Type B pancreatic cell (in vitro differentiated cells): ENCODE data around the gene EML2. TPM values are rescaled to one million over a fixed set of nuclear protein-coding genes. Genes with fewer than 3 reads are reported as not detected.

Experiments
- DNase-seq: peaks from one replicate; pipeline ENCODE4 v3.0.0; 2021; ENCODE audit warnings: mixed read lengths; ENCODE audit not compliant: unreplicated experiment; ENCODE audit errors: extremely low spot score
- H3K27ac Mint-ChIP-seq: 2 replicates; pipeline ENCODE4 v1.8.0; 2021; ENCODE audit warnings: mild to moderate bottlenecking, mixed read lengths
- H3K27me3 Mint-ChIP-seq: 2 replicates; pipeline ENCODE4 v1.8.0; 2021; ENCODE audit warnings: mixed read lengths
- H3K36me3 Mint-ChIP-seq: 2 replicates; pipeline ENCODE4 v1.8.0; 2021; ENCODE audit warnings: mixed read lengths
- H3K4me1 Mint-ChIP-seq: one replicate; pipeline ENCODE4 v1.8.0; 2021; ENCODE audit warnings: mixed read lengths; ENCODE audit not compliant: unreplicated experiment
- H3K4me3 Mint-ChIP-seq: 2 replicates; pipeline ENCODE4 v1.8.0; 2021; ENCODE audit warnings: mild to moderate bottlenecking, mixed read lengths
- H3K9me3 Mint-ChIP-seq: 2 replicates; pipeline ENCODE4 v1.8.0; 2021; ENCODE audit warnings: mixed read lengths
- total RNA-seq: library from RNA; stranded (reverse); gene quantifications from 2 replicates; pipeline ENCODE4 v1.2.1, GENCODE V29; 2021; ENCODE audit warnings: low replicate concordance
- TF ChIP-seq, protein P1 (sequence below): fragments of 200-600 bp; sonication (generic); conservative IDR thresholded peaks from 2 replicates; pipeline ENCODE4 v1.5.0; 2021; ENCODE audit warnings: antibody characterized with exemption, mild to moderate bottlenecking

Gene EML2
- total RNA-seq, 1 donor from 2014 or later: 46.9 TPM

DNA sequence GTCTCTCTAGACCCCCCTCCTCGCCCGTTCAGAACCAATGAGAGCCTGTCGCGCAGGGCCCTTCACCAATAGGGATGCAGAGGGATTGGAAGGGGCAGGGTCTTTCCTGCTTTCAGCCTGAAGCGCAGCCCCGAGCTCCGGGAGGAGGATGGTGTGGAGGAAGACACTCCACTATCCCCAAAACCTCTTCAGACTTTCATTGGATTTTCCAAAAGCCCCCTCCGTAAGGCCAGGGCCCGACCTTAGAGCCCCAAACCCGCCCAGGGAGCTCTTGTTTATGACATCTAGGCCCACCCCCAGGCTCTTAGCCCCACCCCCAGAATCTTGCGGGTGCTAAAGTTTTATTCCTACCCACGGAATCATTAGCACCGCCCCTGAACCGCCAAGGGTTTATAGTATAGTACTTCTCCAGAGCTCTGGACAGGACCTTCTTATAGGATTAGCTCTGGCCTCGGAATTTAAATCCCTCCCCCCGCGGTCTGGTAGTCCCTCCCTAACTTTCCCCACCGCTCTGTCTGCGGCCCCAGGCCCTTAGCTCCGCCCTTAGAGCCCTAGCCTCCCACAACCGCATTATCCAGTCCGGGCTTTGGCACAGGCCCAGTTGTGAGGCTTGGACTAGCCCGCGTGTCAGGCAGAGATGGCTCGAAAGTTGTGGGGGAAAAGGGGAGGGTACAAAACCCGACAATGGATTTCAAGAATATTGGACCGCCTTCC is 6.6 kb upstream of the EML2 start:
- DNase-seq: peak; percentile 81
- Mint-ChIP-seq H3K27ac (peak overlapping the region; percentile 62), H3K9me3 (peaks cover 7% of the 10 kb centered on the region), H3K4me1 (peaks cover 27% of the 10 kb centered on the region), H3K27me3 (peaks cover 16% of the 10 kb centered on the region), H3K4me3 (peak overlapping the region; percentile 82), H3K36me3 (peaks cover 5% of the 10 kb centered on the region)
- TF ChIP-seq, protein P1, sequence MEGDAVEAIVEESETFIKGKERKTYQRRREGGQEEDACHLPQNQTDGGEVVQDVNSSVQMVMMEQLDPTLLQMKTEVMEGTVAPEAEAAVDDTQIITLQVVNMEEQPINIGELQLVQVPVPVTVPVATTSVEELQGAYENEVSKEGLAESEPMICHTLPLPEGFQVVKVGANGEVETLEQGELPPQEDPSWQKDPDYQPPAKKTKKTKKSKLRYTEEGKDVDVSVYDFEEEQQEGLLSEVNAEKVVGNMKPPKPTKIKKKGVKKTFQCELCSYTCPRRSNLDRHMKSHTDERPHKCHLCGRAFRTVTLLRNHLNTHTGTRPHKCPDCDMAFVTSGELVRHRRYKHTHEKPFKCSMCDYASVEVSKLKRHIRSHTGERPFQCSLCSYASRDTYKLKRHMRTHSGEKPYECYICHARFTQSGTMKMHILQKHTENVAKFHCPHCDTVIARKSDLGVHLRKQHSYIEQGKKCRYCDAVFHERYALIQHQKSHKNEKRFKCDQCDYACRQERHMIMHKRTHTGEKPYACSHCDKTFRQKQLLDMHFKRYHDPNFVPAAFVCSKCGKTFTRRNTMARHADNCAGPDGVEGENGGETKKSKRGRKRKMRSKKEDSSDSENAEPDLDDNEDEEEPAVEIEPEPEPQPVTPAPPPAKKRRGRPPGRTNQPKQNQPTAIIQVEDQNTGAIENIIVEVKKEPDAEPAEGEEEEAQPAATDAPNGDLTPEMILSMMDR: no peak

DNA sequence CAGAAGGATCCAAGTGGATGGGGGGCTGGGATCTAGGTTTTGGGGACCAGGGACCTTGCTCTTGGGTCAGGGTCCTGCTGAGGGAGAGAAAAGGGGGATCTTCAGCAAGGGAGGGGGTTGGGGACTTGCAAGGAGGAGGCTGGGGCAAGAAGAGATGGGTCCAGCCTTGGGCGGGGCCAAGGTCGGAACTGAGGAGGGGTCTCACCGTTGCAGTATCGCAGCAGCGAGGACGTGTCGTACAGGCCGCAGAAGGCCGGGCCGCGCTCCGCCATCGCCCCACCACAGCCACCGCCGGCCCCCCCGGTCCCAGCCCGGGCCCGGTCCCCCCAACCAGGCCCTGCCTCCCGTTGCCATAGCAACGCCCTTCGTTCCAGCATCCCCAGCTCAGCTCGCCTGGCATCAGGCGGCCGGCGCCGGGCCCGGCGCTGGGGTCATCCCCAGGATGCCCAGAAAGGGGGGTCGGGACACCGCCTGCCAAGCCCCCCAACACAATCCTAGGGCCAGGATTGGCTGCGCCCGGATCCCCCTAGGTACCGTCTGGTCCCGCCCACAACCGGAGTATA is 6.0 kb upstream of the EML2 start:
- DNase-seq: no peak
- Mint-ChIP-seq H3K27me3 (peaks cover 16% of the 10 kb centered on the region), H3K4me1 (peaks cover 30% of the 10 kb centered on the region), H3K9me3 (peaks cover 8% of the 10 kb centered on the region), H3K36me3 (peaks cover 6% of the 10 kb centered on the region), H3K4me3 (peak overlapping the region; percentile 82), H3K27ac (no peak overlapping the region)
- TF ChIP-seq, protein P1: no peak

DNA sequence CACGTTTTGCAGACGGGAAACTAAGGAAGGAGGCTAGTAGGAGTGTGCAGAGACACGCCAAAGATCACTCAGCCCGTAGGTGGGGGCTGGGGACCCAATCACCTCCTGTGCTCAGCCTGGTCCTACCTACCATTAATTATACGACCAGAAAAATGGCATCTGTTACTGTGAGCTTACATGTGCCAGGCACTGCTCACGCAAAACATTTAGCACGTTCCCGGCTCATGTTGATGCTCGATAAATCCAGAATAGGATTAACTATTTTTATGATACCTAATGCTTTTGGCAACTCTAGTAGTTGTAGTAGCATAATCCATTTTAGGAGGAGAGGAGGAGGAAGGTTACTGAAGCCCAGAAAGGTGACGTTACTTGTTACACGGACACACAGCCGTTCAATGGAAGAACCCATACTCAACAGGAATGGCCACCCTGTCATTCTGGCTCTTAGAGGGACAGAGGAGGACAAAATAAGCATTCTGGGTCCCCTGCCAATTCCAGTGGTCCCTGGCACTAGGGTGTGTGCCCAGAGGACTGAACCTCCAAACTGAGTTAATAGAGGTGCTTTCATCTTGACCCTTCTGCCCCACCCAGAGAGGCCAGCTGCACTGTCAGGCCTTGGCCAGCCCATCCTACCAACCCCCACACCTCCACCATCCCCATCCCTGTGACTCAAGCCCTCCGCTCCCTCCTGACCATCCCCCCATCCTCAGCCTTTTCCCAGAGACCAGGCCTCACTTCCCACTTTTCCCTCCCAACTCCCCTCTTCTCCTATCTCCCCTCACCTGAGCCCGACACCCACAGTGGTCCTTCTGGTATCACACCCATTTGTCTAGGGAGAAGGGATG is 5.0 kb upstream of the EML2 start:
- DNase-seq: no peak
- Mint-ChIP-seq H3K27me3 (peaks cover 16% of the 10 kb centered on the region), H3K27ac (no peak overlapping the region), H3K36me3 (peaks cover 6% of the 10 kb centered on the region), H3K9me3 (peaks cover 8% of the 10 kb centered on the region), H3K4me3 (peak overlapping the region; percentile 86), H3K4me1 (peaks cover 30% of the 10 kb centered on the region)
- TF ChIP-seq, protein P1: no peak

DNA sequence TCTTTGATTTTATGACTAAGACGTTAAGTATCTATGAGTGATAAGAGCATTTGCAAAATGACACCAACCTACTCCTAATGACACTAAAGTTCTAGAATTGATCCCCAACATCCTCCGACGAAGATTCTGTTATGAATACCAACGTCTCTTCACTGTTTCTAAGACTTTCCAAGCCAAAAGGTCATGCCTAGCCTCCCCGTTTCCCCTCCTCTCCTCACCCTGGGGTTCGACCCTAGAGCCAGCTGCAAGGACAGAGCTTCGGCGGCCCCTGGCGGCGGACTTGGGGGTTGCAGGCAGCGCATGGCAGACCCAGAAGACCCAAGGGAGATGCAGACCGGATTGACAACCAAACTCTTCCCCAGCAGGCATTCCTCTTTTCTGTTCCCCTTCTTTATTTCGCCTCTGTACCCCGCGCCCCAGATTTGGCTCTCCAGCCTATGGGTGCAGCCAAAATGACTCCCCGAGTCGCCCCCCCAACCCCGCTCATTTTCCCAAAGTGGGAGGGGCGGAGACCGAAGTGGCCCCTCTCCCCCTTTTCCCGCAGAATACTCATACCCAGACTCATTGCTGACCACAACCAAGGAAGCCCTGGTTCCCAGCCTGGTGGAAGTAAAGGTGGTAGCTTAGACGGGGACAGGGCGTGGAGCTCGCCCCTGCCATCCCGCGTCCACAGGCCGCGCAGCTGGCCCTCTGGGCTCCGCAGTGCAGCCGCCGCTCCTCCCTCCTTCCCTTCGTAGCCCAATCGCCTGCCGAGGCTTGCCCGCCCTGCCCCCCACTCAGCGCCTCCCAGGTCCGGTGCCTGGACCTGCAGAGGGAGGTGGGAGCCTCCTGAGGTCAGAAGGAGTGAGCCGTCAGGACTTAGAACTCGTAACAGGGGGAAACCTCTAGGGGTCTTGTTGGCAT is 4.1 kb upstream of the EML2 start:
- DNase-seq: peak; percentile 93
- H3K9me3 Mint-ChIP-seq: peaks cover 8% of the 10 kb centered on the region
- peaks cover 38% of the 10 kb centered on the region for H3K4me1 Mint-ChIP-seq
- H3K27ac Mint-ChIP-seq: peak overlapping the region; percentile 88
- H3K27me3 Mint-ChIP-seq: peaks cover 16% of the 10 kb centered on the region
- peaks cover 6% of the 10 kb centered on the region for H3K36me3 Mint-ChIP-seq
- TF ChIP-seq, protein P1: peak; percentile 98
- H3K4me3 Mint-ChIP-seq: peak overlapping the region; percentile 86
